Neural cell (in vitro differentiated cells): ENCODE results near the gene TAS1R2. TPM values are rescaled to one million over a fixed set of nuclear protein-coding genes. Genes with fewer than 3 reads are reported as not detected.

Experiments used
- H2AFZ ChIP-seq: fragments of 200-600, 300-800 bp; sonication (generic), shearing (Covaris generic); 2 replicates; pipeline ENCODE4 v1.6.0; 2014; ENCODE audit warnings: low read depth, mild to moderate bottlenecking, antibody characterized with exemption, low read length, moderate library complexity
- H3F3A ChIP-seq: fragments of 200-600 bp; shearing (Covaris generic); 2 replicates; pipeline ENCODE4 v1.6.1; 2016; ENCODE audit warnings: mild to moderate bottlenecking, moderate library complexity, mixed read lengths, antibody characterized with exemption, low read length; ENCODE audit not compliant: insufficient read depth, poor library complexity, severe bottlenecking
- H3K27ac ChIP-seq: fragments of 200-600, 300-800 bp; sonication (generic), shearing (Covaris generic); 2 replicates; pipeline ENCODE4 v1.5.1; 2014; ENCODE audit warnings: mild to moderate bottlenecking, low read length, moderate library complexity
- H3K27me3 ChIP-seq: fragments of 300-800, 200-600 bp; sonication (generic), shearing (Covaris generic); 2 replicates; pipeline ENCODE4 v1.6.0; 2014; ENCODE audit warnings: mild to moderate bottlenecking, low read depth, low read length, moderate library complexity; ENCODE audit not compliant: insufficient read depth
- H3K36me3 ChIP-seq: fragments of 300-800, 200-600 bp; sonication (generic), shearing (Covaris generic); 2 replicates; pipeline ENCODE4 v1.5.1; 2014; ENCODE audit warnings: mild to moderate bottlenecking, antibody characterized with exemption, low read length, moderate library complexity; ENCODE audit not compliant: insufficient read depth
- H3K4me2 ChIP-seq: fragments of 300-800, 200-600 bp; sonication (generic), shearing (Covaris generic); 2 replicates; pipeline ENCODE4 v1.6.0; 2014; ENCODE audit warnings: mild to moderate bottlenecking, low read length
- H3K4me3 ChIP-seq: fragments of 300-800, 200-600 bp; sonication (generic), shearing (Covaris generic); 2 replicates; pipeline ENCODE4 v1.5.1; 2014; ENCODE audit warnings: mild to moderate bottlenecking, low read length, moderate library complexity
- H3K79me2 ChIP-seq: fragments of 200-600 bp; shearing (Covaris generic); replicated peaks from 2 replicates; pipeline ENCODE4 v1.6.0; 2014; ENCODE audit warnings: mild to moderate bottlenecking, low read length, moderate library complexity; ENCODE audit not compliant: insufficient read depth
- H3K9ac ChIP-seq: fragments of 300-800, 200-600 bp; sonication (generic), shearing (Covaris generic); 2 replicates; pipeline ENCODE4 v1.6.1; 2016; ENCODE audit warnings: mild to moderate bottlenecking, low read length, mixed read lengths
- H3K9me2 ChIP-seq: fragments of 200-600 bp; shearing (Covaris generic); 2 replicates; pipeline ENCODE4 v1.6.1; 2016; ENCODE audit warnings: mild to moderate bottlenecking, low read length, mixed read lengths; ENCODE audit not compliant: insufficient read depth
- H3K9me3 ChIP-seq: fragments of 200-600, 300-800 bp; sonication (generic), shearing (Covaris generic); 2 replicates; pipeline ENCODE4 v1.6.1; 2016; ENCODE audit warnings: mild to moderate bottlenecking, mixed run types, low read length, moderate library complexity, mixed read lengths
- H4K20me1 ChIP-seq: fragments of 200-600 bp; shearing (Covaris generic); 2 replicates; pipeline ENCODE4 v1.6.1; 2016; ENCODE audit warnings: mild to moderate bottlenecking, mixed run types; ENCODE audit not compliant: insufficient read depth
- CTCF ChIP-seq: fragments of 450-650 bp; IDR thresholded peaks from 2 replicates; pipeline ENCODE4 v1.5.1; 2014; ENCODE audit warnings: antibody characterized with exemption, mild to moderate bottlenecking, moderate library complexity; ENCODE audit not compliant: poor library complexity, severe bottlenecking
- EP300 ChIP-seq: fragments of 450-650 bp; conservative IDR thresholded peaks from 2 replicates; pipeline ENCODE4 v1.6.1; 2014; ENCODE audit warnings: antibody characterized with exemption, mild to moderate bottlenecking, moderate library complexity; ENCODE audit not compliant: poor library complexity, severe bottlenecking
- EZH2 ChIP-seq: fragments of 200-600, 300-800 bp; shearing (Covaris generic), sonication (generic); IDR thresholded peaks from 2 replicates; pipeline ENCODE4 v1.6.1; 2014; ENCODE audit warnings: antibody characterized with exemption, low read length, borderline replicate concordance, mild to moderate bottlenecking; ENCODE audit not compliant: insufficient read depth, poor library complexity, severe bottlenecking
- MXI1 ChIP-seq: fragments of 450-650 bp; conservative IDR thresholded peaks from 2 replicates; pipeline ENCODE4 v1.6.1; 2014; ENCODE audit warnings: antibody characterized with exemption, mild to moderate bottlenecking; ENCODE audit not compliant: poor library complexity, severe bottlenecking
- POLR2AphosphoS5 ChIP-seq: IDR thresholded peaks from 2 replicates; pipeline ENCODE4 v1.6.1; 2012
- RAD21 ChIP-seq: fragments of 450-650 bp; conservative IDR thresholded peaks from 2 replicates; pipeline ENCODE4 v1.6.1; 2014; ENCODE audit warnings: antibody characterized with exemption, mild to moderate bottlenecking, moderate library complexity
- SMC3 ChIP-seq: fragments of 450-650 bp; conservative IDR thresholded peaks from 2 replicates; pipeline ENCODE4 v1.6.1; 2014; ENCODE audit warnings: antibody characterized with exemption, mild to moderate bottlenecking, moderate library complexity; ENCODE audit not compliant: poor library complexity
- TAF1 ChIP-seq: IDR thresholded peaks from 2 replicates; pipeline ENCODE4 v1.6.1; 2012; ENCODE audit warnings: low read depth
- polyA plus RNA-seq: library from polyadenylated mRNA; depleted of rRNA; stranded (reverse); fragments of >200 nt; gene quantifications from 2 replicates; pipeline ENCODE4 v1.2.3, GENCODE V29; 2014
- TF ChIP-seq, protein P1 (sequence below): IDR thresholded peaks from 2 replicates; pipeline ENCODE4 v1.6.1; 2012; ENCODE audit warnings: borderline replicate concordance

Gene TAS1R2
- polyA plus RNA-seq, 1 donor from 2014 or later, result not detected

DNA sequence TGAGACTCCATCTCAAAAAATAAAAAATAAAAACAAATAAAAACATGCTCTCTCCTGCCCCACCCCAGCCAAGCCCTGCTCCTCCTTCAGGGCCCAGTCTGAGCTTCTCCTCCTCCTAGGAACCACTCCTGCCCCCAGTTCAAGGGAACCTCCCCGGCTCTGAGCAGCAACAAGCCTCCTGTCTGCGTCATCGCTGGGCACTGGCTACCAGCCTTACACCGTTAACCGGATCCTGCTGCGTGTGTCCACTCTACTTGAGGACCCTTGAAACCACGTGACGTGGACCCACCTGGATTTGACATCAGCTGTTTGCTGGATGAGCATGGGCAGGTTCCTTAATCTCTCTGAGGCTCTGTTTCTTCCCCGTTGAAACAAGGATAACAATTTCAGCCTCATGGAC, 1.6 kb upstream of the TAS1R2 start:
- Histone ChIP-seq H3F3A (no peaks in the 10 kb centered on the region), H3K27me3 (no peaks in the 10 kb centered on the region), H4K20me1 (no peaks in the 10 kb centered on the region), H2AFZ (no peak overlapping the region), H3K79me2 (no peaks in the 10 kb centered on the region), H3K9ac (no peak overlapping the region), H3K27ac (no peak overlapping the region), H3K9me3 (no peaks in the 10 kb centered on the region), H3K4me3 (no peak overlapping the region), H3K36me3 (no peaks in the 10 kb centered on the region), H3K9me2 (no peaks in the 10 kb centered on the region), H3K4me2 (no peak overlapping the region)
- TF ChIP-seq POLR2AphosphoS5 (no peak), CTCF (no peak), EZH2 (no peak), TAF1 (no peak), RAD21 (no peak), SMC3 (no peak), MXI1 (no peak), EP300 (no peak)
- TF ChIP-seq, protein P1, sequence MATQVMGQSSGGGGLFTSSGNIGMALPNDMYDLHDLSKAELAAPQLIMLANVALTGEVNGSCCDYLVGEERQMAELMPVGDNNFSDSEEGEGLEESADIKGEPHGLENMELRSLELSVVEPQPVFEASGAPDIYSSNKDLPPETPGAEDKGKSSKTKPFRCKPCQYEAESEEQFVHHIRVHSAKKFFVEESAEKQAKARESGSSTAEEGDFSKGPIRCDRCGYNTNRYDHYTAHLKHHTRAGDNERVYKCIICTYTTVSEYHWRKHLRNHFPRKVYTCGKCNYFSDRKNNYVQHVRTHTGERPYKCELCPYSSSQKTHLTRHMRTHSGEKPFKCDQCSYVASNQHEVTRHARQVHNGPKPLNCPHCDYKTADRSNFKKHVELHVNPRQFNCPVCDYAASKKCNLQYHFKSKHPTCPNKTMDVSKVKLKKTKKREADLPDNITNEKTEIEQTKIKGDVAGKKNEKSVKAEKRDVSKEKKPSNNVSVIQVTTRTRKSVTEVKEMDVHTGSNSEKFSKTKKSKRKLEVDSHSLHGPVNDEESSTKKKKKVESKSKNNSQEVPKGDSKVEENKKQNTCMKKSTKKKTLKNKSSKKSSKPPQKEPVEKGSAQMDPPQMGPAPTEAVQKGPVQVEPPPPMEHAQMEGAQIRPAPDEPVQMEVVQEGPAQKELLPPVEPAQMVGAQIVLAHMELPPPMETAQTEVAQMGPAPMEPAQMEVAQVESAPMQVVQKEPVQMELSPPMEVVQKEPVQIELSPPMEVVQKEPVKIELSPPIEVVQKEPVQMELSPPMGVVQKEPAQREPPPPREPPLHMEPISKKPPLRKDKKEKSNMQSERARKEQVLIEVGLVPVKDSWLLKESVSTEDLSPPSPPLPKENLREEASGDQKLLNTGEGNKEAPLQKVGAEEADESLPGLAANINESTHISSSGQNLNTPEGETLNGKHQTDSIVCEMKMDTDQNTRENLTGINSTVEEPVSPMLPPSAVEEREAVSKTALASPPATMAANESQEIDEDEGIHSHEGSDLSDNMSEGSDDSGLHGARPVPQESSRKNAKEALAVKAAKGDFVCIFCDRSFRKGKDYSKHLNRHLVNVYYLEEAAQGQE, result no peak

DNA sequence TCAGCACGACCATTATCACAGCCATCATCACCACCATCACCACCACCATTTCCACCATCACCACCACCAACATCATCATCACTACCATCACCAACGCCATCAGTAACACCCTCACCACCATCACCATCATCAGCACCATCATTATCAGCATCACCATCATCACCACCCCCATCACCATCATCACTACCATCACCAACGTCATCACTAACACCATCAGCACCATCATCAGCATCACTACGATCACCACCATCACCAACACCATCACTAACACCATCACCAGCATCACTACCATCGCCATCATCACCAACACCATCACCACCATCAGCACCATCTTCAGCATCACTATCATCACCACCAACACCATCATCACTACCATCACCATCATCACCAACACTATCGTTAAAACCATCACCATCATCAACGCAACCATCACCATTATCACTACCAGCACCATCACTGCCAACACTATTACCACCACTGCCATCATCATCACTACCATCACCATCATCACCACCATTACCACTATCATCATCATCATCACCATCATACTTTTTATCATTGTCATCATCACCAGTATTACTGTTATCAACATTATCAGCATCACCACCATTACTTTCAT, 1.3 kb downstream of the TAS1R2 start:
- H4K20me1 ChIP-seq, result no peaks in the 10 kb centered on the region
- no peaks in the 10 kb centered on the region for H3K9me3 ChIP-seq
- no peak for TF ChIP-seq RAD21
- TF ChIP-seq POLR2AphosphoS5, result no peak
- no peak for TF ChIP-seq CTCF
- TF ChIP-seq EZH2, result no peak
- TF ChIP-seq EP300, result no peak
- TF ChIP-seq TAF1, result no peak
- TF ChIP-seq, protein P1, result no peak
- TF ChIP-seq MXI1, result no peak
- no peak for TF ChIP-seq SMC3
- no peaks in the 10 kb centered on the region for H3K36me3 ChIP-seq
- no peaks in the 10 kb centered on the region for H3F3A ChIP-seq
- no peak overlapping the region for H3K27ac ChIP-seq
- no peaks in the 10 kb centered on the region for H3K79me2 ChIP-seq
- H3K9me2 ChIP-seq, result no peaks in the 10 kb centered on the region
- no peak overlapping the region for H3K4me3 ChIP-seq
- no peak overlapping the region for H2AFZ ChIP-seq
- H3K9ac ChIP-seq, result no peak overlapping the region
- no peak overlapping the region for H3K4me2 ChIP-seq
- H3K27me3 ChIP-seq, result no peaks in the 10 kb centered on the region
